Pons (tissue), 1 donor: ENCODE measurements around the gene IGF1R.

Experiments used
- DNase-seq: peaks from one replicate; pipeline ENCODE4 v3.0.0-alpha.2; 2016; ENCODE audit warnings: low spot score

Gene IGF1R

DNA sequence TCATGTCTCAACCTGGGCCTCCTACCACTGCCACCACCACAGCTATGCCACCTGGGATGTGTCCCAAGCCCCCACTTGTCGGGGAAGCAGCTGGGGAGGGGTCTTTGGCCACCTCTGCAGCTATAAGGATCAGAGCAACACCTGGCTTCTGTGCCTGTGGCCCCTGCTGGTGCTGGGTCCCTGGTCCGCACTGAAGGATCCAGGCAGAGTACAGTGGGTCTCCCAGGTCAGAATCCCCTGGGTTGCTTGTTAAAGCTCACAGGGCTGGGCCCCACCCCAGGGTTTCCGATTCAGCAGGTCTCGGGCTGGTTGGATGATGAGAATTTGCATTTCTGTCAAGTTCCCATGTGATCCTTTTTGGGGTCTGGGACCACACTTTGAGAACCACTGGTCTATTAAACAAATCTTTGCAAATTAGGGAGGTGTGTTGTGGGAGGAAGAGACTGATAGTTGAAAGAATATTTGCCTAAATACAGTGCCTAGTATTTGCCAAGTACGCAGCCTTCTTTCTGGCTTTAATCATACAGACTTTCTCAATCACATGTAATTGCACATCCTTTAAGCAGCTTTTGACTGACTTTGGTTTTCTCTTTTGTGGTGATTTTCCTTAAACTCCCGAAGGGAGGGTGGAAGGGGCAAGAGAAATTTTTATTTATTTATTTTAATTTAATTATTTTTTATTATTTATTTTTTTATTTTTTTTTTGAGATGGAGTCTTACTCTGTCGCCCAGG is 127.3 kb downstream of the IGF1R start:
- DNase-seq: no peak

GRCh38 chr15:98776607-98777281 is 128.4 kb downstream of the IGF1R start:
- no peak for DNase-seq

DNA sequence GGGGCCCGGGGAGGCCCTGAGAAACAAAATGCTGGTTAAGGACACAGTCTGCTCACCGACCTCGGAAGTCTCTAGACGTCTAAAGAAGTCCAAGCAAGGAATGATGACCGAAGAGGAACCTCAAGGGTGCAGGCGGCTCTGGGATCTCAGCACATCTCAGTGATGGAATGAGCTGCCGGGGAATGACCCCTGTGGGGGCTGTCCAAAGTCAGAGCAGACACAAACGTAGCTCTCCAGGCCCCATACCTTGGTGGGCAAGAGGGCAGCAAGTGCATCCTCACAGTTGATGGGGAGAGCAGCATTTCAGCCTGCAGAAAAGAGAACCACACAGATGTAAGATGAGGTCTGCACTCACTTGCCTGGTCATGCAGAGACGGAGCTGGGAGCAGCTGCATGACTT is 129.1 kb downstream of the IGF1R start:
- DNase-seq: no peak

- DNase-seq: no peak
Observed at GRCh38 chr15:98778263-98778959, 130.1 kb downstream of the IGF1R start.

DNA sequence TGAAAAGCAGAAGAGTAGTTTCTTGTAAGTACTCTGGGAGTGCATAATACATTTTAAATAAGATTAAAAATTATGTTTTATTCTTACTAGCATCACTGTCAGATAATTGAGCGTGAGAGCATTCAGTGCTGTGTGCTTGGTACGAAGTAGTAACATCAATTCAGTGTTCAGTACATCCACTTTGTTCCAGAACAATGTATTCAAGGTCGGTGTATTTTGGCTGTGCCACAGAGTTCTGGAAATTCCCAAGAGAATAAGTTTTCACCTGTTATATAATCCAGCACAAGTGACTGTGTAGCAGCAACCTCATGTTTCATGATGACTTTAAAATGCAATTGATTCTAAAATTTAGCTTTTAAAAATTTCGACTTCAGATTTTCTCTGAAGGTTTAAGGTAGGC is 130.6 kb downstream of the IGF1R start:
- no peak for DNase-seq

DNA sequence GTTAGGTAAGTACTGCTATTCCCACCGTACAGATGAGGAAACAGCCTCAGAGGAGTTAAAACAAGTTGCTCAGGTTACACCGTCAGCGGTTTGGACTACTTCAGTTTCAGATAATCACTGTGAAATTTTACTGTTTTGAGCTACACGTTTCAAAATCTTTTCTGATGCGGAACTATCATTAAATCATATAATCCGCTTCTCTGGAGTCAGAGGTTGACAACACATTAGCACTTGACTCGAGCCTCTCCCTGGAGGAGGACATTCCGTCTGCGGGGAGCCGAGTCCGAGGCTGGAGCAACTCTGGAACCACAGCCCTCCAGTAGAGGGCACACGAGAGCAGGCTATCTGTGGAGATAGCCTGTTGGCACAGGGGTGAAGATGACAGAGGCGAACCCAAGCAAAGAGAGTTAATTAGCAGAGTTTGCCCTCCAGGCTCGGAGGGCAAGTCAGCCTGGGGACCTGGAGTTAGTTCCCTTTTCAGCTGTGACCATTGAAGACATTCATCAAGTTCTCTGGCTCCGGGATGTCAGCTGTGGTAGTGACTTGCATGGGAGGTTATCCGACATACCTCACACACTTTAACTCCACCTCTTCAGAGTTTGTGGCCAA is 131.2 kb downstream of the IGF1R start:
- DNase-seq: peak; percentile 81

- DNase-seq: no peak
Observed at GRCh38 chr15:98781838-98782237, 133.5 kb downstream of the IGF1R start.

DNA sequence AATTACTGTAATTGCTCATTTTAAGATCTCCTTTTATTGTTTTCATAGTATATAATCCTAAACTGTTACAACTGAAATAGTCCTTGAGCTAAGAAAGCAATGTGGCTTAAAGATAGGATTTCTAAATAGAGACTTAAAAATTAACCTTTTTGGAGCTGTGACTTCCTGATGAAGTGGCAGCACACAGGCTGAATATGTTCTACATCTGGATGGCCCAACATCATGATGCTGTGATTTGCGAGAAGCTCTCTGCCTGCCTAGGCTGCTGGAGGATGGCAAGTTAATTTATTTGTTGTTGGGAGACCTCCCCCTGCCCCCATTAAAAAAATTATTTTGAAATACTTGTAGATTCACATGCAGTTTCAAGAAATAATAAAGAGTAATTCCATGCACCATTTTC is 134.5 kb downstream of the IGF1R start:
- DNase-seq: no peak

- no peak for DNase-seq
Observed at GRCh38 chr15:98785431-98785806, 137.1 kb downstream of the IGF1R start.

- DNase-seq: no peak
Observed at GRCh38 chr15:98785807-98786621, 137.7 kb downstream of the IGF1R start.

DNA sequence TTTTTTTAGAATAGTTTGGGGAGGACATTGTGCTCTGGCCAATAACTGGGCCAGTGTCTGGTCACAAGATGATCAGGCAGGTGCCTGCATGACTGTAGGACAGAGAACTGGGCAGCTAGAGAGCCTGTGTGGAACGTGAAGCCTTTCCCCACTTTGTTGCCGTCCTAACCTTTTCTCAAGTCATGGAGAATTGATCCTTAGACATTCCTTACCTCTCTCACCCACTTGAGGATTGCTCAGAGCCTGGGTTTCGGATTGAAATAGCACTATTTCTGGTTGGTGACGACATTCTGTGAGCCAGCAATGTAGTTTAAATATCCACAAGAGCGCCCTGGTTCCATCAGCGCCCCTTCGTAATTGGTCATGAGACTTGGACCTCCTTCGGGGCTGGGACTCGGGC is 138.4 kb downstream of the IGF1R start:
- no peak for DNase-seq

DNA sequence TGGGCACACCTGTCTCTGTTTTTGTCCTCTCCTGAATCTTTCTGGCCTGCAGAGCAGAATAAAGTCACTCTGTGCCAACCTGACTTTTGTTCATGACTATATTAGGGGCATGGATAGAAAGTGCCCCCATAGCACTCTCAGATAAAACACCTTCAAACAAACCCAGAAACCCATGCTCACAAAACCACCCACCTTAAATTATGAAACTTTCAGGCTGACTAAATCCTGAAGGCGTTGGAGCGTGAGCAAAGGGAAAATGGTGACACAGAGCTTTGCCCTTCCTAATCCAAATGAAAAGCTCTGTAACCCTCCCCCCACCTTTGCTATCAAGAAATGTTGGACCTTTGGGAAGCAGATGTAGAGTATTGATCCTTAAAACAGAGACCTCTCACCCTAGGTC is 138.9 kb downstream of the IGF1R start:
- no peak for DNase-seq

DNA sequence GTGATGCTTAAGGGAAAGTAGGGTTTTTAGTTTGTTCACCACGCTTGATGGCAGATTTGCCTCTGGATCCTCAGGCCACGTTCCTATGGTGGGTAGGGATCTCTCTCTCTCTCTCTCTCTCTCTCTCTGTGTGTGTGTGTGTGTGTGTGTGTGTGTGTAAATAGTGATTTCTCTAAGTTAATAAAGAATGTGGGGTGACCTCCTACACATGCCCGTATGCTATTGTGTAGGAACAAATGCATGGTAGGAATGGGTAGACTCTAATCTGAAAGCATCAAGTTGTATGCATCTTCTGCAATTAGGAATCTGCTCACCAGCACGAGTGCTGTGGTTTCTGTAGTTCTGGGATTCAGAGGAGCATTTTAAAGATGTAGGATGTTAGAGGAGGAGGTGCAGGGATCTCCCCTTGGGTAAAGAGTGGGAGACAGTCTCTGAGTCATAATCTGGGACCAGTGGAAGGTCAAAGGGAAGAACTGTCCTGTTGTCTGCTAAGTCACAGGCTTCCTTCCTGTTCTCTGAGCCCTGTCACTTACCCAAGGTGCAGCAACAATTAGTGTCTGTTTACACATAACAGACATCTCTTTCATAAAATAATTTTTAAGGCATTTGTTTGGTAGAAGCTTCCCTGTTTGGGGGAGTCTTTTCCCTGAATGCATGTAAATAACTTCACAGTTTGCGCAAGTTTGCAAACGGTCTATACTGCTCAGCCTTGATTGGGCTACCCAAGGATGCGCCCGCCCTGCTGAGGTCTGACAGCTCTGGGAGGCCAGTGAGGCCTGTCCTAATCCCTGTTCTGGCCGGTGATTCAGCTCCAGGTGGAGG is 139.8 kb downstream of the IGF1R start:
- peak; percentile 64 for DNase-seq

- DNase-seq: no peak
Observed at GRCh38 chr15:98789020-98789419, 140.7 kb downstream of the IGF1R start.

DNA sequence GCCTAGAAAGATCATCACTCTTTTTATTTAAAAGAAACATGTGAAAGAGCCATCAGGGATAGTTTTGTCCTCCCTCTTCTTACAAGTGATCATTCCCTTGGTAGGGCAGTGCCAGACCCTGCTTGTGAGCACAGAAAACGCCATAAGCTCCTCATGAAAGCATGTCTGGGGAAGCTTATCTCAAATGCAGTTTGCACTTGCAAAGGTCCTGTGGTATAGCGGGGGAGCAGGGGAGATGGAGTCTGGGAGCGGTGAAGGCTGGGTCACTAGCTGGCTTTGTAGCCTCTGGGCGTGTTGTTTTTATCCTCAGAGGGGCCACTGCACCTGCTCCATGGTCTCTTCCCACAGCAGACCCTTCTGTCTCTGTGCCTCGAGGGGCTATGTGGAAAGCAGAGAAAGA is 141.9 kb downstream of the IGF1R start:
- no peak for DNase-seq

- DNase-seq: no peak
Observed at GRCh38 chr15:98791046-98791701, 142.8 kb downstream of the IGF1R start.

DNA sequence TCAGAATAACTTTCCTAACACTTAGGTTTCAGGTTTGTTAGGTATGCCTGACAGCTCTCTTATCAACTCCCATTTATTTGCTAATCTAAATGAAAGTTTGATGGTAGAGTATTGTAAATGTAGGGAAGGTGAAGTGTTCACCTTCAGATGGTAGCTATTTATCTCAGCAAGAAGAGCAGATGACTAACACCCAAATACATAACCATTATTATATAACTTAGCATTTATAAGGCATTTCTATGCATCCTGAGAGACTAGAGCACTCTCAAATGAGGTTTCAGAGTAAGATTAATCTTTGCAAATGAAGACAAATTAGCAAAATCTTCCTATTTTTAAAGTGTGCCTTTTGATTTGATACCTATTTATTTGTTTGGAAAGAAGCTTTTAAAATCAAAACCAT is 143.8 kb downstream of the IGF1R start:
- DNase-seq: no peak

DNA sequence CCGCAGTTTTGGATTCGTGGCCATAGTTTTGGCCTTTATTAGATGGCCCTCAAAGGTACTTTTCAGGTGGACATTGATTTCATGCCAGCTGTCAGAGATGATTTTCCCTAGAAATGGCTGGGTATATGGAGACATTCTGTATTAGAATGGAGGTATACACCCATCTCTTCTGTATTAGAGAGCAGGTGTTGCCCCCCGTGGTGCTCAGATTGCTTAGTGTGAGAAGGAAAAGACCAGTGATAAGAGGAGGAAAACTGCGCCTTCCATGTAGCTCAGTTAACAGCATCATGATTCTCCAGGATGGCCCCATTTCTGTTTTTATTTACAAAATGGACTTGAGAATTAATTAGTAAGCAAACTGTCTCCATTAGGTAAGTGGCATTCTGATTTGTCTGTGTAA is 145.9 kb downstream of the IGF1R start:
- DNase-seq: no peak

- DNase-seq: no peak
Observed at GRCh38 chr15:98794748-98795147, 146.4 kb downstream of the IGF1R start.

GRCh38 chr15:98795980-98796379 is 147.6 kb downstream of the IGF1R start:
- DNase-seq: no peak
